T-helper 2 cell (primary cell): Measurements from ENCODE around the gene LAMA3.

Experiments used
- DNase-seq, 5 experiments: peaks; one replicate each; pipeline versions ENCODE4 v3.0.0 to v3.0.0-alpha.2; 2012 to 2022
- total RNA-seq, 2 donors: gene quantifications; one replicate each; lab custom pipeline; 2026; lab: John Stamatoyannopoulos, UW

The LAMA3 gene, protein sequence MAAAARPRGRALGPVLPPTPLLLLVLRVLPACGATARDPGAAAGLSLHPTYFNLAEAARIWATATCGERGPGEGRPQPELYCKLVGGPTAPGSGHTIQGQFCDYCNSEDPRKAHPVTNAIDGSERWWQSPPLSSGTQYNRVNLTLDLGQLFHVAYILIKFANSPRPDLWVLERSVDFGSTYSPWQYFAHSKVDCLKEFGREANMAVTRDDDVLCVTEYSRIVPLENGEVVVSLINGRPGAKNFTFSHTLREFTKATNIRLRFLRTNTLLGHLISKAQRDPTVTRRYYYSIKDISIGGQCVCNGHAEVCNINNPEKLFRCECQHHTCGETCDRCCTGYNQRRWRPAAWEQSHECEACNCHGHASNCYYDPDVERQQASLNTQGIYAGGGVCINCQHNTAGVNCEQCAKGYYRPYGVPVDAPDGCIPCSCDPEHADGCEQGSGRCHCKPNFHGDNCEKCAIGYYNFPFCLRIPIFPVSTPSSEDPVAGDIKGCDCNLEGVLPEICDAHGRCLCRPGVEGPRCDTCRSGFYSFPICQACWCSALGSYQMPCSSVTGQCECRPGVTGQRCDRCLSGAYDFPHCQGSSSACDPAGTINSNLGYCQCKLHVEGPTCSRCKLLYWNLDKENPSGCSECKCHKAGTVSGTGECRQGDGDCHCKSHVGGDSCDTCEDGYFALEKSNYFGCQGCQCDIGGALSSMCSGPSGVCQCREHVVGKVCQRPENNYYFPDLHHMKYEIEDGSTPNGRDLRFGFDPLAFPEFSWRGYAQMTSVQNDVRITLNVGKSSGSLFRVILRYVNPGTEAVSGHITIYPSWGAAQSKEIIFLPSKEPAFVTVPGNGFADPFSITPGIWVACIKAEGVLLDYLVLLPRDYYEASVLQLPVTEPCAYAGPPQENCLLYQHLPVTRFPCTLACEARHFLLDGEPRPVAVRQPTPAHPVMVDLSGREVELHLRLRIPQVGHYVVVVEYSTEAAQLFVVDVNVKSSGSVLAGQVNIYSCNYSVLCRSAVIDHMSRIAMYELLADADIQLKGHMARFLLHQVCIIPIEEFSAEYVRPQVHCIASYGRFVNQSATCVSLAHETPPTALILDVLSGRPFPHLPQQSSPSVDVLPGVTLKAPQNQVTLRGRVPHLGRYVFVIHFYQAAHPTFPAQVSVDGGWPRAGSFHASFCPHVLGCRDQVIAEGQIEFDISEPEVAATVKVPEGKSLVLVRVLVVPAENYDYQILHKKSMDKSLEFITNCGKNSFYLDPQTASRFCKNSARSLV (N-terminal part only)
- total RNA-seq, result 0.62 to 2.2 reads per million in 2 donors

- DNase-seq, result peak in 3 of 5 experiments; percentile 2 to 15 (median 6)
Measured at GRCh38 chr18:23689031-23689615, at the start of gene LAMA3. TSS of gene LAMA3 (plus strand) at chr18:23689453. CDS start at chr18:23689684, 231 bp downstream.

DNA sequence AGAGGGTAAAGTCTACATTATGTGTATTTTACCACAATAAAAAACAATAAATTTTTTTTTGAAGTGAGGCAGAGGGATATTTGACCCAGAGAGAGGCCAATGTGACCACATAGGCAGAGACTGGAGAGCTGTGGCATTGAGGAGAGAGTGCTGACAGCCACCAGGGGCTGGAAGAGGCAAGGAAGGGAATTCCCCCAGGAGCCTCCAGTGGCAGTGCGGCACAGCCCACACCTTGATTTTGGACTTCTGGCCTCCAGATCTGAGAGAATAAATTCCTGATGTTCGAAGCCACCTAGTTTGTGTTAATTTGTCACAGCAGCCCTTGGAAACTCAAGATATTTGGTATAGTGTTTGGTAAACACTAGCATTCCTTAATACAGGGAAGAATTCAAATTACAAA is 49.2 kb upstream of the LAMA3 start:
- no peak for DNase-seq

DNA sequence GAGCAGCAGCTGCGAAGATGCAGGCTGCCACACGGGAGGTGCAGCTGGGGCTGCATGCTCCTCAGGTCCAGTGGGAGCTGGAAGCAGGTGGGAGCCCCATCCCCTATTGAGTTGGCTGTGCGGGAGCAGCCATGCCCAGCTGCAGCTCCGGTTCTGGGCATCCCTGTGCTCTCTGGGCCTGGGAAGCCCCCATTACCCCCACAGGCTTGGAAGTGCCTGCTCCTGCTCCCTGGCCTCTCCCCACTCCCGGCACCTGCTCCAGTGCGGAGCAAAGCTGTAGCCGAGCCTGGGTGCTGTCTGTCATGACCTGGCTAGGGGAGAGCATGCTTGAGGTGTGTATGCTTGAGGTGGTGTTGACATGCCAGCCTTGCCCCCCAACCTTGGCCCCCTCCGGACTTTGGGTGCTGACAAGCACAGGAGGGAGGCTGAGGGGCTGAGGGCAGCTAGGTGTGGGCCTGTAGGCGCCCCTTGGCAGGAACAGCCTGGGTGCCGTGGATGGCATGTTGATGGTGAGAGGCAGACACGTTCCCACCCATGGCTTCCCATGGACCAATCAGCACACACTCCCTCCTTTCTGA is 48.0 kb upstream of the LAMA3 start:
- no peak for DNase-seq

GRCh38 chr18:23641937-23642666 is 47.2 kb upstream of the LAMA3 start:
- no peak for DNase-seq

GRCh38 chr18:23643815-23644490 is 45.3 kb upstream of the LAMA3 start:
- DNase-seq, result no peak

DNA sequence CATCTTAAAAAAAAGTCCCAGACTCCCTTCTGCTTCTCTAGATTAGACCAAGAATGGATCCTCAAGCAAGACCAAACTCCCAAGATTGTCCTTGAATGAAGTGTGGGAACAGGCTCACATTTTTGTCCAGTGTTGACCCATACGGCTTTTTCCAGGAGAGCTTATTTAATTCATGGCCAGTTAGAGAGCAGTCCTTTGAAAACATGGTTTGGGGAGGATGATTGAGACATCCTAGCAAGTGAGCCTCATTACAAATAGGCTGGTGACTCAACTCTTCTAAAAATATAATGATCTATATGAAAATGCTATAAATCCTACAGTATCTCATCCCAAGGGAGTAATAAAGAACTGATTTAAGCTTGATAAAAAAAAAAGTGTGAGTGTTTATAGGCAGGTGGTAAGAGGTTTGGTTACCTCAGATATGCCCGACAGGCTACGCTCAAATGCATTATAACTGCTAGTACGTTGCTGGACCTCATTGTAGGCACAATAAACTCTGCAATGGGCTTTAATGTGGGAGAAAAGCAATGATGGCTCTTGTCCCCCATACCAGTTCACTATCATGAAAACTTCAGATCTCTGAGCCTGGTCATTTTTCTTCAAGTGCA is 43.6 kb upstream of the LAMA3 start:
- no peak for DNase-seq

- no peak for DNase-seq
Measured at GRCh38 chr18:23646282-23646681, 43.0 kb upstream of the LAMA3 start.

GRCh38 chr18:23648456-23648855 is 40.8 kb upstream of the LAMA3 start:
- no peak for DNase-seq

DNA sequence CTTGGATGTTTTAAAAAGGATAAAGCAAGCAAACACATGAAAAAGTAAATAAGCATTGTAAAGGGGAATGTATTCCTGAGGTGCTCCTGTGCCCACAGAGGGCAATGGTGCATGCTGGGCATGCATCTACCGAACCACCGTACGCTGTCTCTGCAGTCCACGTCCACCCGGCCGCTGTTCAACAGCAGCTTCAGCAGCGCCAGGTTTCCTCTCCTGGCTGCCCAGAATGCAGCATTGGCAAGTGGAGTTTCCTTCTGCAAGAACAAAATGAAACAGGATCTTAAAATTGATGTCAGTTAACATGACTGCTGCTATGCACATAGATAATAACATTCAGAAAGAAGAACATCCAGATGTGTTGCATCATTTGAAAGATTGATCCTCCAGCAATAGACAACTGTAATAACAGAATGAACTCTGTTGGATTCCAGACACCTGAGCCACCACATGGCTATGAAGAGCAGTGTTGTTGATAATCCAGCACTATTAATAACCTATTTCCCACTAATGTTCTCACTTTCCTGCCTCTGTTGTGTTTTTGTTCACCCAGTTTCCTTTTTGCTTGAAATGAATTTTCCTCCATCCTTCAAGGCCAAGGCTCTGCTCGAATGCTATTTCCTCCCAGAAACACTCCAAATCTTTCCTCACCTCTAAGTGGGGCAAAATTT is 40.2 kb upstream of the LAMA3 start:
- no peak for DNase-seq

- DNase-seq, result no peak
Measured at GRCh38 chr18:23650968-23651927, 38.0 kb upstream of the LAMA3 start.

DNA sequence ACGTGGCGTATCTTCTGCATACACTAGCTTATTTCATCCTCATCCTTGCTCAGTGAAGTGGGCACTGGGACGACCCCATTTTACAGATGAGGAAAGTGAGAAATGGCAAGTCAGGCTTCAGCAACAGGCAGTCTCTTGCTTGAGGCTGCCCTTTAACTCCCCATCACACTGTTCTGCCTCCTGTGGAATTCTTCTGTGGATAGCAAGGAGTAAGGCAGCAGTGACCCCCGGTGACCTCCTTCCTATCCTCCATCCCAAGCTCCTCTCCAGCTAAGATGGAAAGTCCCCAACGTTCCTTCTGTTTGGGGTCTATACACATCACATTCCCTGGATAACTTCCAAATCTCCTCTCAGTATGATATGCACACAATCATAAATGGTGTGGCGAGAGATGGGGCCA is 37.0 kb upstream of the LAMA3 start:
- no peak for DNase-seq

DNA sequence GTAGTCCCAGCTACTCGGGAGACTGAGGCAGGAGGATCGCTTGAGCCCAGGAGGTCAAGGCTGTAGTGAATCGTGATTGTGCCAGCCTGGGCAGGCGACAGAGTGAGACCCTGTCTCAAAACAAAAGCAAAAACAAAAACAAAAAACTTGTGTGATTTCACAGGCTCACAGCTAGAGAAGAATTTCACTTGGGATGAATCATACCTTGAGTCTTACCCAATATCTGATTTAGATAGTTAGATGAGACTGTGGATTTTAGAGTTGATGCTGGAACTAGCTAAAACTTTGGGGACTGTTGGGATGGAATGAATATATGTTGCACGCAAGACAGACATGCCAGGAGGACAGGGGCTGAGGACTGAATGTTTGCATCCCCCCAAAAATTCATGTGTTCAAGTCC is 31.0 kb upstream of the LAMA3 start:
- no peak for DNase-seq

GRCh38 chr18:23661735-23662308 is 27.4 kb upstream of the LAMA3 start:
- peak in 1 of 5 experiments; percentile 26 for DNase-seq

GRCh38 chr18:23662309-23663263 is 26.7 kb upstream of the LAMA3 start, which contains the start of gene ANKRD29:
TSS of gene ANKRD29 (minus strand) at chr18:23662911. CDS start at chr18:23662730, 181 bp downstream.
- peak; percentile 13 to 75 (median 26) for DNase-seq

GRCh38 chr18:23664674-23665073 is 24.6 kb upstream of the LAMA3 start:
- no peak for DNase-seq

DNA sequence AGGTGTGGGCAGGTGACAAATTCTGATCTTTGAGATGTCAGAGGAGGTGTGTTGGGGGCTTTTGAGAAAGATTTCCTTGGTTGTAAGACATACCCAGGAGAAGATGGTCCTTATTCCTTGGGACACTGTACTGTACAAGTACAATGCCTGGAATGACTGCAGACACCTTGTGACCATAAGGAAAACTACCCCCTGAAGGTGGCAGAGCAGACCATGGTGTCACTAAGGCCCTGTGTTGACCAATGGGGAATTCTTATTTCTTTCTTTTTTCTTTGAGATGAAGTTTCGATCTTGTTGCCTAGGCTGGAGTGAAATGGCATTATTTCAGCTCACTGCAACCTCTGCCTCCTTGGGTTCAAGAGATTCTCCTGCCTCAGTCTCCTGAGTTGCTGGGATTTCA is 22.1 kb upstream of the LAMA3 start:
- no peak for DNase-seq

GRCh38 chr18:23668731-23669130 is 20.5 kb upstream of the LAMA3 start:
- DNase-seq, result no peak
